GM12878 (cell line): ENCODE measurements around the gene PLCD1. TPM values are rescaled to one million over a fixed set of nuclear protein-coding genes. Genes with fewer than 3 reads are reported as not detected.

Experiments used
- ATAC-seq: fragments of 200-7000 bp; cut with Tn5 transposase; 3 replicates; pipeline ENCODE4 v1.9.1; 2020; ENCODE audit warnings: mild to moderate bottlenecking, moderate library complexity
- BruUV-seq: library from RNA; stranded (reverse); fragments of 400-500 nt; replicated peaks from 2 replicates; lab custom pipeline; 2021; lab: Mats Ljungman, UMichigan
- CTCF ChIA-PET: fragments of 300-600 bp; sonication (Branson Sonifier 250); formaldehyde crosslinking; extraction: SDS; loops from one replicate; lab custom pipeline; 2021; ENCODE audit warnings: inconsistent platforms; lab: Yijun Ruan, JAX
- POLR2A ChIA-PET: fragments of 350-600 bp; formaldehyde crosslinking; extraction: SDS; loops from one replicate; lab custom pipeline; 2021; ENCODE audit warnings: inconsistent platforms; lab: Charles Lee
- RAD21 ChIA-PET: fragments of 300-600 bp; sonication (Branson Sonifier 250); formaldehyde crosslinking; loops from one replicate; lab custom pipeline; 2023; ENCODE audit warnings: antibody characterized with exemption; ENCODE audit not compliant: unreplicated experiment; lab: Charles Lee
- SMC1A ChIA-PET: fragments of 300-600 bp; sonication (Branson Sonifier 250); formaldehyde crosslinking; loops from one replicate; lab custom pipeline; 2023; ENCODE audit not compliant: unreplicated experiment, uncharacterized antibody; lab: Charles Lee
- DNase-seq: peaks from one replicate; pipeline ENCODE4 v3.0.0-alpha.2; 2011; ENCODE audit warnings: low read depth, low spot score
- FAIRE-seq: peaks from 3 replicates; lab custom pipeline; 2011; peaks lifted over from hg19 to GRCh38; lab: Jason Lieb, UNC
- H2AFZ ChIP-seq: 2 replicates; pipeline ENCODE4 v1.6.0; 2011; ENCODE audit warnings: low read depth, low read length, control low read depth; ENCODE audit not compliant: control insufficient read depth
- H3K27ac ChIP-seq: 2 replicates; pipeline ENCODE4 v1.5.1; 2011; ENCODE audit warnings: control low read depth; ENCODE audit not compliant: control insufficient read depth, insufficient read depth
- H3K27me3 ChIP-seq, 2 experiments: replicated peaks in 1 of 2; 2 replicates each; pipeline versions ENCODE4 v1.6.0 to v1.6.1; 2011; ENCODE audit warnings: low read length in 1 of 2; ENCODE audit not compliant: control insufficient read depth in 2 of 2, insufficient read depth in 2 of 2
- H3K36me3 ChIP-seq, 2 experiments: 2 replicates each; pipeline ENCODE4 v1.5.1; 2011; ENCODE audit warnings: low read length in 1 of 2; ENCODE audit not compliant: control insufficient read depth in 2 of 2, insufficient read depth in 2 of 2
- H3K4me1 ChIP-seq: 2 replicates; pipeline ENCODE4 v1.6.1; 2011; ENCODE audit warnings: mild to moderate bottlenecking, low read length, moderate library complexity, mixed read lengths; ENCODE audit not compliant: control insufficient read depth, insufficient read depth
- H3K4me2 ChIP-seq: 2 replicates; pipeline ENCODE4 v1.6.0; 2011; ENCODE audit warnings: control low read depth; ENCODE audit not compliant: control insufficient read depth, insufficient read depth
- H3K4me3 ChIP-seq: fragments of 200-600 bp; sonication (generic); 2 replicates; pipeline ENCODE4 v1.5.1; 2016
- H3K79me2 ChIP-seq: 2 replicates; pipeline ENCODE4 v1.6.0; 2011; ENCODE audit warnings: low read length; ENCODE audit not compliant: control insufficient read depth, insufficient read depth
- H3K9ac ChIP-seq: 2 replicates; pipeline ENCODE4 v1.8.0; 2011; ENCODE audit warnings: low read length, control low read depth, mixed read lengths; ENCODE audit not compliant: control insufficient read depth, insufficient read depth
- H3K9me3 ChIP-seq: replicated peaks from 3 replicates; pipeline ENCODE4 v1.5.1; 2011; ENCODE audit warnings: mild to moderate bottlenecking, low read length; ENCODE audit not compliant: control insufficient read depth, insufficient read depth
- H4K20me1 ChIP-seq: 2 replicates; pipeline ENCODE4 v1.6.0; 2011; ENCODE audit not compliant: control insufficient read depth, insufficient read depth
- CREB1 ChIP-seq: IDR thresholded peaks from 2 replicates; pipeline ENCODE4 v1.6.1; 2012; ENCODE audit warnings: low read depth, mild to moderate bottlenecking, inconsistent platforms
- ELK1 ChIP-seq: IDR thresholded peaks from 2 replicates; pipeline ENCODE4 v1.6.1; 2012; ENCODE audit warnings: low read depth, low read length, improper control_type of control experiment
- ETV6 ChIP-seq, 2 experiments: fragments of 450-650 bp in 1 of 2; IDR thresholded peaks in 1 of 2; conservative IDR thresholded peaks in 1 of 2; 2 replicates each; pipeline ENCODE4 v1.6.1; 2014; ENCODE audit warnings: antibody characterized with exemption in 1 of 2, borderline replicate concordance in 1 of 2, low read depth in 1 of 2, mild to moderate bottlenecking in 1 of 2, moderate library complexity in 1 of 2
- EZH2 ChIP-seq: IDR thresholded peaks from 2 replicates; pipeline ENCODE4 v1.6.1; 2012; ENCODE audit warnings: low read depth, mild to moderate bottlenecking, control low read depth, inconsistent platforms, low read length, borderline replicate concordance; ENCODE audit not compliant: control insufficient read depth
- IRF4 ChIP-seq: IDR thresholded peaks from 2 replicates; pipeline ENCODE4 v1.6.1; 2011; ENCODE audit warnings: low read depth, low read length
- MLLT1 ChIP-seq: fragments of 450-650 bp; IDR thresholded peaks from 2 replicates; pipeline ENCODE4 v1.6.1; 2016; ENCODE audit warnings: mild to moderate bottlenecking
- NFXL1 ChIP-seq: fragments of 450-650 bp; IDR thresholded peaks from 2 replicates; pipeline ENCODE4 v1.6.1; 2017; ENCODE audit warnings: antibody characterized with exemption, mild to moderate bottlenecking, borderline replicate concordance
- NR2C1 ChIP-seq: fragments of 450-650 bp; IDR thresholded peaks from 2 replicates; pipeline ENCODE4 v1.6.1; 2017; ENCODE audit warnings: antibody characterized with exemption, mild to moderate bottlenecking, moderate library complexity
- NRF1 ChIP-seq: conservative IDR thresholded peaks from 2 replicates; pipeline ENCODE4 v1.6.1; 2011; ENCODE audit warnings: mild to moderate bottlenecking, low read depth, low read length, improper control_type of control experiment
- ZBTB11 ChIP-seq: fragments of 450-650 bp; formaldehyde crosslinking; IDR thresholded peaks from 2 replicates; pipeline ENCODE4 v1.5.0; 2022; ENCODE audit warnings: mild to moderate bottlenecking, missing genetic modification characterization
- WGBS: methylation state at CpG from one replicate; pipeline ENCODE4 v1.1.6; 2016; ENCODE audit warnings: low lambda C conversion rate; ENCODE audit not compliant: insufficient replicate concordance, insufficient coverage; ENCODE audit errors: missing lambda C conversion rate; 5-methylcytosine and 5-hydroxymethylcytosine counted together
- in situ Hi-C: fragments of 300-500 bp; cut with MboI; formaldehyde crosslinking; loops from 9 replicates; pipeline ENCODE4 v1.14.3; 2018; ENCODE audit warnings: mixed read lengths
- intact Hi-C: fragments of 100-400 bp; cut with micrococcal nuclease; formaldehyde crosslinking; loops from one replicate; pipeline ENCODE4 v1.14.2; 2022; ENCODE audit not compliant: unreplicated experiment
- polyA plus RNA-seq, 11 experiments: library from polyadenylated mRNA; depleted of rRNA in 4 of 11; unstranded in 6 of 11; stranded (reverse) in 5 of 11; fragments of >200 nt; fragmentation: Nextera tagmentation in 4 of 11; fragmentation: Illumina TruSeq in 1 of 11; extraction: Ambion mirVana in 4 of 11; extraction: Trizol in 1 of 11; gene quantifications; 1 replicate in 1 of 11; 2 replicates in 10 of 11; pipeline versions ENCODE4 v1.2.1 to v1.2.3, GENCODE V29; 2011 to 2016; ENCODE audit warnings: inconsistent platforms in 2 of 11, missing spikeins in 2 of 11, low read depth in 1 of 11
- total RNA-seq, 4 experiments: library from RNA; depleted of rRNA in 3 of 4; stranded (reverse); fragments of >200 nt in 3 of 4; fragmentation: Illumina TruSeq in 1 of 4; extraction: Trizol in 1 of 4; gene quantifications; 2 replicates each; pipeline versions ENCODE4 v1.2.1 to v1.2.3, GENCODE V29; 2013 to 2021

Gene PLCD1
- total and polyA plus RNA-seq, 10 of the 15 experiments (the other 5 are each of a cell fraction or from before 2014, with no cell fraction given): 0.20 to 3.9 (median 1.2) TPM; not detected in 1

GRCh38 chr3:37993460-37993819 lies 36.0 kb downstream of the PLCD1 start:
- 65% methylated on average over 6 of the region's 6 CpGs for WGBS
- DNase-seq: no peak
- in situ Hi-C loops: no loop called here
- peak overlapping the region; percentile 73 for H3K4me2 ChIP-seq
- H3K79me2 ChIP-seq: no peaks in the 10 kb centered on the region; the same call in 1 of the 2 replicates
- H3K27ac ChIP-seq: no peak overlapping the region
- ChIA-PET SMC1A (no interaction called here), CTCF (interaction anchor here (1.6 kb wide), 1 partner anchor 21 kb away, joined by 4 read pairs; no protein-coding TSS in a partner anchor), POLR2A (no interaction called here), RAD21 (no interaction called here)
- no peaks in the 10 kb centered on the region for H4K20me1 ChIP-seq
- H2AFZ ChIP-seq: peak overlapping the region; percentile 84
- peaks cover 14% of the 10 kb centered on the region for H3K4me1 ChIP-seq
- ATAC-seq: no peak
- peak overlapping the region; percentile 65; the same call in 1 of the 2 replicates for H3K4me3 ChIP-seq
- H3K27me3 ChIP-seq: no peaks in the 10 kb centered on the region
- no TSS peak for BruUV-seq
- H3K36me3 ChIP-seq: no peaks in the 10 kb centered on the region; a peak in 1 of 4 replicates
- no peak overlapping the region; the same call in 1 of the 2 replicates for H3K9ac ChIP-seq
- intact Hi-C loops: no loop called here
- TF ChIP-seq MLLT1: no peak
- no peak for TF ChIP-seq IRF4
- no peak for TF ChIP-seq EZH2
- TF ChIP-seq NRF1: no peak
- TF ChIP-seq CREB1: no peak
- TF ChIP-seq ELK1: no peak
- no peak for TF ChIP-seq ETV6 (conservative IDR thresholded peaks at IDR 0.05 in 1 of 2, IDR thresholded peaks at IDR 0.05 in 1 of 2; ENCODE audit: borderline replicate concordance in 1 of 2, low read depth in 1 of 2)
- no peak for TF ChIP-seq ZBTB11
- no peak for TF ChIP-seq NFXL1
- no peak for TF ChIP-seq NR2C1
- peak; percentile 83 for FAIRE-seq
- no peaks in the 10 kb centered on the region for H3K9me3 ChIP-seq
